Measurements from ENCODE around the gene TAL1. TPM values are rescaled to one million over a fixed set of nuclear protein-coding genes. Genes with fewer than 3 reads are reported as not detected.

TAL1 gene
- total and polyA plus RNA-seq, 2 of the 8 experiments (the other 6 are each of a cell fraction or from before 2014, with no cell fraction given) = 0.09 to 0.15 TPM

- TF ChIP-seq SIN3A (conservative IDR thresholded peaks at IDR 0.05 in 1 of 2, IDR thresholded peaks at IDR 0.05 in 1 of 2; ENCODE audit: low read depth in 1 of 2, low read length in 2 of 2) = no peak
- TF ChIP-seq BCL11A (IDR thresholded peaks at IDR 0.05; ENCODE audit: low read depth in 2 of 2, low read length in 2 of 2) = no peak
These were observed 57.4 kb downstream of the TAL1 start (continued) for GRCh38 chr1:47174656-47175020.

Measured in H1 (cell line).